NB4 (cell line): ENCODE measurements around the gene FUT8.

Experiments
- DNase-seq: peaks from one replicate; pipeline ENCODE4 v3.0.0; 2010; ENCODE audit warnings: low read depth
- H3K4me3 ChIP-seq: one replicate; pipeline ENCODE4 v1.5.1; 2011; ENCODE audit warnings: mild to moderate bottlenecking, low read depth, low read length, moderate library complexity
- MYC ChIP-seq: IDR thresholded peaks from 2 replicates; pipeline ENCODE4 v1.6.1; 2011; ENCODE audit warnings: low read depth, low read length
- POLR2A ChIP-seq: IDR thresholded peaks from 2 replicates; pipeline ENCODE4 v1.6.1; 2011; ENCODE audit warnings: mild to moderate bottlenecking; ENCODE audit not compliant: insufficient read length; ENCODE audit errors: extremely low read depth
- TF ChIP-seq, protein P1 (sequence below): IDR thresholded peaks from 2 replicates; pipeline ENCODE4 v1.6.1; 2011; ENCODE audit warnings: low read depth, low read length
- TF ChIP-seq, protein P2 (sequence below): IDR thresholded peaks from one replicate; pipeline ENCODE4 v1.5.1; 2012; ENCODE audit warnings: low read depth, low read length

Gene FUT8

GRCh38 chr14:65412856-65413738, 567 bp downstream of the FUT8 start:
- TF ChIP-seq MYC = no peak; the same call in 1 of the 2 replicates
- TF ChIP-seq, protein P1, sequence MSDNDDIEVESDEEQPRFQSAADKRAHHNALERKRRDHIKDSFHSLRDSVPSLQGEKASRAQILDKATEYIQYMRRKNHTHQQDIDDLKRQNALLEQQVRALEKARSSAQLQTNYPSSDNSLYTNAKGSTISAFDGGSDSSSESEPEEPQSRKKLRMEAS = no peak
- TF ChIP-seq, protein P2, sequence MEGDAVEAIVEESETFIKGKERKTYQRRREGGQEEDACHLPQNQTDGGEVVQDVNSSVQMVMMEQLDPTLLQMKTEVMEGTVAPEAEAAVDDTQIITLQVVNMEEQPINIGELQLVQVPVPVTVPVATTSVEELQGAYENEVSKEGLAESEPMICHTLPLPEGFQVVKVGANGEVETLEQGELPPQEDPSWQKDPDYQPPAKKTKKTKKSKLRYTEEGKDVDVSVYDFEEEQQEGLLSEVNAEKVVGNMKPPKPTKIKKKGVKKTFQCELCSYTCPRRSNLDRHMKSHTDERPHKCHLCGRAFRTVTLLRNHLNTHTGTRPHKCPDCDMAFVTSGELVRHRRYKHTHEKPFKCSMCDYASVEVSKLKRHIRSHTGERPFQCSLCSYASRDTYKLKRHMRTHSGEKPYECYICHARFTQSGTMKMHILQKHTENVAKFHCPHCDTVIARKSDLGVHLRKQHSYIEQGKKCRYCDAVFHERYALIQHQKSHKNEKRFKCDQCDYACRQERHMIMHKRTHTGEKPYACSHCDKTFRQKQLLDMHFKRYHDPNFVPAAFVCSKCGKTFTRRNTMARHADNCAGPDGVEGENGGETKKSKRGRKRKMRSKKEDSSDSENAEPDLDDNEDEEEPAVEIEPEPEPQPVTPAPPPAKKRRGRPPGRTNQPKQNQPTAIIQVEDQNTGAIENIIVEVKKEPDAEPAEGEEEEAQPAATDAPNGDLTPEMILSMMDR = no peak
- TF ChIP-seq POLR2A = no peak
- DNase-seq = peak; percentile 83
- H3K4me3 ChIP-seq = peak overlapping the region; percentile 76

DNA sequence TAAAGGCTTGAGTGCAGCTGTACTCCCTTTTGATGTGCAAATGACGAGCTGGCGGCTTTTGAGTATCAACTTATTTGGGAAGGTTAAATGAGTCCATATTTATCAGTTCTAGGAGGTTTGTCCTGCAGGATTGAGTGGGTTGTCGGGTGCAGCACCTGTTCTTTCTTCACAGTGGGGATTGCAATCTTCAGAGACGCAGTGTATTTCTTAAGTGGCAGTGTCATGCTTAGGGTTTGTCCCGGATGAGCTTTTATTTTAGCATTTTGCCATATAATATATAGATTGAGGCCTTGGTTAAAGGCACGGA, 1.2 kb downstream of the FUT8 start:
- DNase-seq = no peak

GRCh38 chr14:65414961-65415589, 2.5 kb downstream of the FUT8 start:
- TF ChIP-seq POLR2A (no peak), MYC (no peak)
- TF ChIP-seq, protein P1 = no peak
- TF ChIP-seq, protein P2 = no peak
- peak; percentile 46 for DNase-seq
- peak overlapping the region; percentile 76 for H3K4me3 ChIP-seq

More for the DNA sequence above, 1.2 kb downstream of the FUT8 start:
- TF ChIP-seq, protein P1 = no peak
- peak overlapping the region; percentile 76 for H3K4me3 ChIP-seq

DNA sequence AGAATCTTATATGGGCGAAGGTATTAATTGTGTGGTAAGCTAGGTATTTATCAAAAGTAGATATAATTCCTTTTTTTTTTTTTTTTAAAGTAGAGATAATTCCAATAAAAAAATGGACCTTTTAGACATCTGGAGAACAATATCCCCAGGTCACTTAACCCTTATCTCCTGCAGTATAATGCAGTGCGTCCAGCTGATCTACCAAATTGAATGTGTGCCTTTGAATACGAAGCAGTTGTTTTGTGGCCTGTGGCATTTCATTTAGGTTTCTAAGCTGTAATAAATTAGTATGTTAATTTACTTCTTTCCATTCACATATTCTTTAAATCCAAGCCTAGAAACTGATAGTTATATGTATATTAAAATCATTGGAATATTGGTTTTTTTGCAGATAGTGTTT, 3.1 kb downstream of the FUT8 start:
- no peak for DNase-seq
- TF ChIP-seq, protein P2 = no peak
- TF ChIP-seq MYC (no peak), POLR2A (no peak)
- TF ChIP-seq, protein P1 = no peak
- H3K4me3 ChIP-seq = no peak overlapping the region

- TF ChIP-seq, protein P2 = no peak
- TF ChIP-seq, protein P1 = no peak
- TF ChIP-seq MYC = no peak
- no peak for TF ChIP-seq POLR2A
- H3K4me3 ChIP-seq = no peak overlapping the region
- no peak for DNase-seq
These were observed 7.2 kb downstream of the FUT8 start for GRCh38 chr14:65419593-65420252.
